ENCODE measurements around the gene LOXL4. TPM values are rescaled to one million over a fixed set of nuclear protein-coding genes. Genes with fewer than 3 reads are reported as not detected.

The LOXL4 gene
- total RNA-seq, 2 experiments from 2014 or later: not detected

- no TSS peak for BruUV-seq (replicated peaks)
- ChIA-PET CTCF (ENCODE audit: unreplicated experiment) (no interaction called here), POLR2A (no interaction called here)
- Histone ChIP-seq H3K79me2 (ENCODE audit: insufficient read depth, low read depth, low read length) (no peaks in the 10 kb centered on the region), H3K4me3 (ENCODE audit: low read depth, low read length, poor library complexity, severe bottlenecking) (no peak overlapping the region), H4K20me1 (ENCODE audit: insufficient read depth, low read length) (no peaks in the 10 kb centered on the region), H3K36me3 (ENCODE audit: insufficient read depth, low read length) (no peaks in the 10 kb centered on the region), H3K27ac (ENCODE audit: low read depth, low read length, poor library complexity, severe bottlenecking) (no peak overlapping the region), H3K9me2 (ENCODE audit: insufficient read depth, low read length) (no peaks in the 10 kb centered on the region), H3K9me3 (ENCODE audit: low read length) (no peaks in the 10 kb centered on the region), H3K4me1 (ENCODE audit: insufficient read depth, low read length, poor library complexity, severe bottlenecking) (no peaks in the 10 kb centered on the region), H3K4me2 (ENCODE audit: low read length) (no peak overlapping the region), H2AFZ (ENCODE audit: low read length) (no peak overlapping the region)
- intact Hi-C loops (cut with micrococcal nuclease; ENCODE audit: unreplicated experiment): no loop called here
- DNase-seq (ENCODE audit: low spot score): no peak
- TF ChIP-seq EZH2phosphoT487 (IDR thresholded peaks at IDR 0.05; ENCODE audit: borderline replicate concordance, low read depth, low read length) (no peak), CTCF (conservative IDR thresholded peaks at IDR 0.05; ENCODE audit: low read length) (no peak)
Observed at GRCh38 chr10:98267069-98267893, 713 bp downstream of the LOXL4 start.

- Histone ChIP-seq H2AFZ (ENCODE audit: low read length) (no peak overlapping the region), H3K4me2 (ENCODE audit: low read length) (no peak overlapping the region), H4K20me1 (ENCODE audit: insufficient read depth, low read length) (no peaks in the 10 kb centered on the region), H3K79me2 (ENCODE audit: insufficient read depth, low read depth, low read length) (no peaks in the 10 kb centered on the region), H3K27ac (ENCODE audit: low read depth, low read length, poor library complexity, severe bottlenecking) (no peak overlapping the region), H3K36me3 (ENCODE audit: insufficient read depth, low read length) (no peaks in the 10 kb centered on the region), H3K4me3 (ENCODE audit: low read depth, low read length, poor library complexity, severe bottlenecking) (no peak overlapping the region), H3K9me2 (ENCODE audit: insufficient read depth, low read length) (no peaks in the 10 kb centered on the region), H3K4me1 (ENCODE audit: insufficient read depth, low read length, poor library complexity, severe bottlenecking) (no peaks in the 10 kb centered on the region), H3K9me3 (ENCODE audit: low read length) (no peaks in the 10 kb centered on the region)
- POLR2A ChIA-PET: interaction anchor here (0.6 kb wide), 1 partner anchor 19 kb away, joined by 3 read pairs; no protein-coding TSS in a partner anchor
- intact Hi-C loops (cut with micrococcal nuclease; ENCODE audit: unreplicated experiment): no loop called here
- DNase-seq (ENCODE audit: low spot score): no peak
- CTCF ChIA-PET (ENCODE audit: unreplicated experiment): no interaction called here
- TF ChIP-seq EZH2phosphoT487 (IDR thresholded peaks at IDR 0.05; ENCODE audit: borderline replicate concordance, low read depth, low read length) (no peak), CTCF (conservative IDR thresholded peaks at IDR 0.05; ENCODE audit: low read length) (no peak)
- no TSS peak for BruUV-seq (replicated peaks)
Observed at GRCh38 chr10:98266647-98267046, 1.3 kb downstream of the LOXL4 start.

All from OCI-LY7 (cell line).